HG02588 (cell line): ENCODE measurements around the gene FAM20C.
"Not testable (repeated sequence)": the region's sequence is repeated elsewhere in the genome, so short reads cannot be mapped to it uniquely, and the experiment has no call there.

Source experiments
- ATAC-seq: cut with Tn5 transposase; IDR thresholded peaks from one replicate; pipeline ENCODE4 v1.9.1; 2021; ENCODE audit warnings: mild to moderate bottlenecking, moderate library complexity; ENCODE audit not compliant: unreplicated experiment

The FAM20C gene

DNA sequence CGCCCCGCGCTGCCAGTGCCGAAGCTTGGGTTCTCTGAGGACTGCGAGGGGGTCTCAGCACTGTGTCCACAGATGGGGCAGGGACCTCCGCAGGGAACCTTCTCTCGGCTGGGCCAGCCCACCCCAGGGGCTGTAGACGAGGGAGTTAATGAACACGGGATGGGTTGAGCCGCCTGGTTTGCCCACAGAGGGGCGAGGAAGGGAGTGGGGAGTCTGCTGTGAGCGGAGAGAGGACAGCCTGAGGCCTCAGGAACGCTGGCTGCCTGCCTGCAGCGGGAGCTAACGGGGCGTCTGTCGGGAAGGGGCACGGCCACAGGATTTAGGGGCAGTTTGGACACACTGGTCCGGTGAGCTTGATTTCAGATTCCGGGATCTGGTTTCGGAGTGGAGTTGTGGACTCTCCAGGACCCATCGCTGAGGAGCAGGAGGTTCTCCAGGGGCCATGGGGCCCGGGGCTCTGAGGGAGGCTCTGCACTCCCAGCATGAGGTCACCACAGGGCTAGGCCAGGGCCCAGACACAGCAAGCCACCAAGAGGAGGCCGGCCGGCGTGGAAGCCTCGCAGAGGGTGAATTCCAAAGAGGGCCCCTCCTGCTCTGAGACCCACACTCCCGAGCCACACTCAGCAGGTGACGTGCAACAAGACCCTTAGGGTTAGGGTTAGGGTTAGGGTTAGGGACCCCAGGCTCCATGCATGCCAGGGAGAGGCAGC lies 19.0 kb upstream of the FAM20C start:
- no peak for ATAC-seq

GRCh38 chr7:174716-175115 lies 17.7 kb upstream of the FAM20C start:
- no peak for ATAC-seq

DNA sequence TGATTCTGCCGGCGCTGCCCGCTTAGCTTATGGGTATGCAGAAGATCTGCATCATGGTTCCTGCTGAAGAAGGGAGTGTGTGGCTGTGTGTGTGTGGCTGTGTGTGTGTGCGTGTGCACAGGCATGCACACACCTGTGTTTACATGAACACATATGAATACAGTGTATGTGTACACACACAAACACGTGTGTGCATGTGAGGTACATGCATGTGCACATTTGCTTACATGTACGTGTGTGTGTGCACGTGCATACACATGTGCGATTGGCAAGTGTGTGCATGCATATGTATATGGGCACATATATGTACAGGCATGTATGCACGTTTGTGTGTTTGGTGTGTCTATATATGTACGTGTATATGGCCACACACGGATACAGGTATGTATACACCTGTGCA lies 16.4 kb upstream of the FAM20C start:
- ATAC-seq: no peak

GRCh38 chr7:176381-176780 lies 16.0 kb upstream of the FAM20C start:
- no peak for ATAC-seq

DNA sequence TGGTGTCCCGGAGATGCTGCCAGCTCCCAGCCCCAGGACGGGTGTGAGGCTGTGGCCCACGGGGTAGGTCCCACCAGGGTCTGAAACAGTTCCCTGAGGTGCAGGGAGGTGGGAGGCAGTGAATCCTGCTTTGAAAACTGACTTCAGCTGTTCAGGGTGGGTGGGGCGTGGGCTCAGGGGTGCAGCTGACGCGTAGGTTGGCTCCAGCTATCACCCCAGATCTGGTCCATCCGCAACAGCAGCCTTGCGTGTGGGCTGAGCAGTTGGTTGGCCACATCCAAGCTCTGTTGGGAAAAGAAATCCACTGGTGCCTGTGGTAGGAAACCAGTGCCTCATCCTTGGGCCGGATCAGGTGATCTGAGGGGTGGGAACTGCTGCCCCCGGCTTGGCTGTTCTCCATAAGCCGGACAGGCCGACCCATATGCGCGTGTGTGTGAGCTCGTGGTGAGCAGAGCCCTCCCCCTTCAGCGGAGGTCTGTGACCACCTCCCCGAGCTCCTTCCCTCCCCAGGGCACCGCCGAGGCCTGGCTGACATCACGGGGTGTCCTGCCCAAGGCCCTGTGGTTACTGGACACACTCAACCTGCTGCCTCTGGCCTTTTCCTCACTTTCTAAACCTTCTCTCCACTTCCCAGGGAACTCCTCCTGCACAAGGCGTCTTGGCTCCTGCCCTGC lies 15.4 kb upstream of the FAM20C start:
- ATAC-seq: no peak

DNA sequence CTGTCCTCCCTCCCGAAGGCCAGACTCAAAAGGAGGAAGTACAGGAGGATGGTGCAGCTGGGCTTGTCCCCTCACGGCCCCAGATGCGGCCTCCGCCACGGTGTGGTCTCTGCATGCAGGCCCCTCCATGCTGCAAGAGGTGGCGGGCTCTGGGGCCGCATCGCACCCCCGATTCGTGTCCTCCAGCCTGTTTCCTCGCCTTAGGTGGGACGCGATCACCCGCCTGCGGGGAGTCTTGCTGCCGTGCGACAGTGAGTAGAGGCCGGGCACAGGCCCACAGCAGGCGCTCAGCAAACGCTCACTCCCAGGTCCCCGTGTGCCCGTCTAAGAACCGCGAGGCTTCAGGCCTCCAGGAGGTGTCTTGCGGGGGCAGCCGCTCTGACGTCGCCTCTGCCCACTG lies 13.9 kb upstream of the FAM20C start:
- no peak for ATAC-seq

DNA sequence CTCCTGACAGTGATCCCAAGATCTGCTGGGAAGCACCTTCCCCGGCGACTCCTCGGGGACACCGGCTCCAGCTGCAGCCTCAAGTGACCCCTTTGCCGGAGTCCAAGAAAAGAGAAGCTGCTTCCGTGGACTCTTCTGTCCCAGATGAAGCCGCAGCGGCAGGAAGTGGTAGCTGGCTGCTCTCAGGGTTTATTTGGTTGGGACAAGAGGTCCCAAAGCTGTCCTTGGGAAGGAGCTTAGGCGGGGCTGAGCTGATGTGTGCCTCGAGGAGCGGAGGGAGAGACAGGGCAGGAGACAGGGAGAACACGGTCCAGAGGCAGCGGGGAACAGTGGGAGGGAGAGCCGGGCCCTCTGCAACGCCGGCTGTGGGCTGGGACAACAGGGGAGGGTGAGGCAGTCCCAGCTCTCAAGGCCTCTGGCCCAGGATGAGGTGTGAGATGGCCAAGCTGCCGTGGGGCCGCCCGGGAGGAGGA lies 13.1 kb upstream of the FAM20C start:
- no peak for ATAC-seq

- ATAC-seq: no peak
Observed at GRCh38 chr7:179948-180694, 12.2 kb upstream of the FAM20C start.

DNA sequence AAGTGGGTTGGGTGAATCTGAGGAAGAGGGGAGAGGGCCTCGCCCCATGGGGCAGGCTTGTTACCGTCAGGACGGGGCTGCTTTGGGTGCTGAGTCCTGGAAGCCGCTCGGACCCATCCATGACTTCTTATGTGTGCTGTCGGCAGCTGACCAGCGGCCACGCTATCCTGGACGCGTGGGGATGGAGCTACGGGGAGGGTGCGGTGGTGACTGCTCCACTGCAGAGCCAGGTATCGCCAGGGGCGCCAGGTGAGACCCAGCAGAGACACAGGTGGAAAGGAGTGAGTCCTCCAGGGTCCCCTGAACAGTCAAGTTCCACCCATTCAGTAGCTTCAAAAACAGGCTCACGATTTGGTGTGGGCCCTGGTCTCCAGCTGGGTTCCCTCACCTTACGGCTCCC lies 10.6 kb upstream of the FAM20C start:
- ATAC-seq: no peak

DNA sequence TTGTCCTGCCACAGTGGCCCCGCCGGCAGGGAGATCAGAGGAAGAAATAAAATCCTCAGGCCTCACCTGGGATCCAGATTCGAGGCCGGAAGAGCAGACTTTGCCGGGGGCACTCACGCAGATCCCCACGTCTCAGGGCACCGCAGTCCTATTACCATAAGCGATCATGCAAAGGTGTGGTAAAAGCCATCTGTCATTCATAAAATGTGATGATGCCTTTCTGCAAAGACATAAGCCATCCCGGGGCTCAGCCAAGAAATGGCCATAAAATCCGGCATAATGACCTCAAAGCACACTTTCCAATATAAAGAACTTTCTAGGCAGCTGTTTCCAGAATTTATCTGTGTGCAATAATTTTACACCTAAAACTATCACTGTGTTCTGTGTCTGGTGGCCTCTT lies 9.9 kb upstream of the FAM20C start:
- not testable (repeated sequence) for ATAC-seq

DNA sequence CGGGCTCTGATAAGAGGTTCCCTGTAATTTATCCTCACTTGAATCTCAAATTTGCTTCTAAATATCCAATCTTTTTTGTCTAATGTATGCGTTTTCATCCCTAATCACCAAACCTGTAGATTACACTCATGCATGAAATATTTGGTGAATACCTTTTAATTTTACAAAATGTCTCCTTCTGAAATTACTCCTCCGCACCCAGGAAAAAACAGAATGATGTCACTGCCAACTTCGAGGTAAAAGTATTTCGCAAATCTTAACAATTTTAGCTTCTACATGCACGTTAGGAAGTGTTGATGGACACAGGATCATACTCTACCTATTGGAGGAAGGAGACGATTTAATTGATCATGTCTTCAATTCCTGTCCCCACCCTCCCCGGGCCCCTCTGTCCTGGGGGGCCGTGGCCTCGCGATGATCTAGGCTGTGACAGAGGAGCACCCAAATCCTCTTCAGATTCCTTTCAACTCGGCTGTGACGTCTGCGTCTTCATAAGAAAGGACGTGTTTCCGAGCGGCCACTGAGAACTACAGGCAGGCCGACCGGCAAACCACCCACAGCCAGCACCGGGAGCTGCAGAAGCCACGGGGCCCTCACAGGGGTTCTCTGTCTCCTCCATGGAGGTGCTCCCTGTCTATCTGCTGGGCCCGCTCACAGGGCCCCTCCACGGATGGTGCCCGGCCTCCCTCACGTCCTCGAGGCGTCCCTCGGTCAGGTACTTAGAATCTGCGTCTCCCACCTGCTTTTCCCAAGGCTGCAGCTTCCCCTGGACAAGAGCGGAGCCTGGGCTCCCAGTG lies 8.7 kb upstream of the FAM20C start:
- ATAC-seq: no peak

DNA sequence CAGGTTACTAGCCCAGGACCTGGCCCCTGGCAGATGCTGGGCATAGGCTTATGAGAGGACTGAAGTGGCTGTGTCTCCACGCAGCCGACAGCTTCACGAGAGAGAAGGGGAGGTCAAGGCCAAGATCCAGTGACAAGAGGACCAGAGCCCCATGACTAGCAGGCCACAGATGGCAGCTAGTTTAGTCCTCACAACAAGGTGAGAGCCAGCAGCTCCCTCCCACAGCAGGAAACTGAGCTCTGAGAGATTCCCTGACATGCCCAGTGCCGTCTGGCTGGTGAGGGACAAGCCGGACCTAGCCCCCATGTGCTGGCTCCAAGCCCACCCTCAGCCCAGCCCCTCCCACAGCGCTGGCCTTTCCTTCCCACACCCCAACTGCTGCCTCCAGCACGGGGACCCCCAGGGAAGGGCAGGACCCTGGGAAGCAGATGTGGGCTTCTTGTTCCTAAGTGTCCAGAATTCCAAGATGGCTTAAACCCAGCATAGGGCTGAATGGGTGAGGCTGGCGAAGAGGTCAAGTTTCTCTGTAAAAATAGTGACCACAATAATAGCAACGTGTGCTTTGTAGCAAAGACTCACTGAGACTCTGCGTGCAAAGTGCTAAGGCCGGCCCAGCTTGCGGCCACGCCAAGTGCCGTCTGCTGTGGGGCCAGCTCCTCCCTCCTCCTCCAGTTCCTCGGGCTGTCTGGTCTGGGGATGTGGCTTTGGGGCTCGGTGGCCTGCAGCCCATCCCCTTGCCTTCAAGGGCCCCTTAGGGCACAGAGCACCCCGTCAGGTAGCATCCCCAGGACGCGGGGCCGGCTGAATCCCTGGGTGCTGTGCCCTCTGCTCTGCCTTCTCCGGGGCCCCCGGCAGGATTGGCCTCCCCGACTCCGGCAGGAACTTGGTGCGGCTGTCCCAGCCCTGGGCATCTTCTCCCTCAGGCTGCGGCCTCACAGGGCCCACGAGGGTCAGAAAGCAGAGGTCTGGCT lies 7.8 kb upstream of the FAM20C start:
- ATAC-seq: no peak

- ATAC-seq: no peak
Observed at GRCh38 chr7:186516-187113, 5.8 kb upstream of the FAM20C start.

DNA sequence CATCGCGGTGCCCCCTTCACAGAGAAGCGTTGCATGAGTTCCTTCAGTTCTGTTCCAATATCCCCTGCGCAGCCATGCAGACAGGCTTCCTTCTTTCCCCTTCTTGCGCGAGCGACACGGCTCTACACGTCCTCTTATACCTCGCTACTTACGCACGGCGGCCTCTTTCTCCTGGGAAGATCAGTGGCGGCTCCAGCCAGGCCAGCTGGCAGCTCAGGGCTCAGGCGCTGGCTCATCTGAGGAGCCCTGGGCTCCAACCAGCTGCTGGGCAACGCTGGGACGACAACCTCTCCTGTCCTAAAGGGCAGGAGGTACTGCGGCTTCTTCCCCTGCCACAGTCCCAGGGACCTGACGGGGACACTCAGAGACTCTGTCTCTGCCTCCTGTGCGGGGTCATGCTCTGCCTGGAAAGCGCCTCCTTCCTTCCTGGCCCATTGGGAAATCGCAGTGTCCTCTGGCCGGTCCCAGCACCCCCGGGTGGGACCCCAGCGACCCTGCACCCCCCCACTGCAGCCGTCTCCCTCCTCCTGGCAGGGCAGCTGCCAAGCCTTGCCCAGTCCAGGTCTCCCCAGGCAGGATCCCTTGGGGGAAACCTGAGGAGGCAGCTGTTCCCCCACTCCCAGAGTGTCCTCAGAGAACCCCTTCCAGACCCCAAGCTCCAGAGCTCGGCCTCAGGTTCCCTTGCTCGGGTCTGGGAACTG lies 5.0 kb upstream of the FAM20C start:
- ATAC-seq: no peak

DNA sequence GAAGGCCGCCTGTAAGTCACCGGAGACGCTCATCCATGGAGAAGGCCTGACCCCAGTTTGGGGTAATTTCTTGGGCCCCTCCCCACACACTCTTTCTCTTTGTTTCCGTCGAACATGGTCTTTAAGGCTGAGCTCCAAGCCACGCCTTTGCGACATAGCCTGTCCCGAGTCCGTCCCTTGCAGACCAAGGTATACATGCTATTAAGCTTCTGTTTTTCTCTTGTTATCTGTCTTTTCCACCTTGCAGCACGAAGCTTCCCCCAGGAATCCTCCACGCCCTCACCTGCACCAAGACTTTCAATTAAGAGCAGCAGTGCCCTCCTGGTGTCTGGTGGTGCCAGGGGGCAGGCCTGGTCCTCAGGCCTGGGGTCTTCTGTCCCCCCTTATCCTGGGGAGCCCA lies 4.2 kb upstream of the FAM20C start:
- no peak for ATAC-seq

- ATAC-seq: no peak
Observed at GRCh38 chr7:188727-189500, 3.5 kb upstream of the FAM20C start.

GRCh38 chr7:189719-190118 lies 2.7 kb upstream of the FAM20C start:
- ATAC-seq: no peak

DNA sequence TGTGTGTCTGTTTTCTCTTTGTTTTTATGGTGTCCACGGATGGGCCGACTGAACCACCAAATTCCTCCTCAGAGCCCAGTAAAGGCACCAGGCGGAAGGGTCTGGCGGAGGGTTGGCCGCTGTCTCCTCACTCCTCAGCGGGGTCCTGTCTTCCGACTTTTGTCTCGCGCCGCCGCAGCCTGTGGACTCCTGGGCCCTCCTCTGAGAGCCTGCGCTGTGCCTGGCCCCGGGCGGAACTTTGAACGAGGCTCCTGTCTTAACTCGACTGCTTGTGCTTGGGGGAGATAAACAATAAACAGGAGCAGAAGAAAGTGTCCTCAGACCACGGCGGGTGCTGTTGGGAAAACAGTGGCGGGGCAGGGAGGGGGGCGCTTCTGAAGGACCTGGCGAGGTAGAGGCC lies 2.2 kb upstream of the FAM20C start:
- ATAC-seq: no peak
